H9 (cell line): Measurements from ENCODE around the gene LYRM1. TPM values are rescaled to one million over a fixed set of nuclear protein-coding genes. Genes with fewer than 3 reads are reported as not detected.

Experiments
- DNase-seq: peaks from one replicate; pipeline ENCODE4 v3.0.0-alpha.2; 2017
- H2AFZ ChIP-seq: one replicate; pipeline ENCODE4 v1.6.1; 2013; ENCODE audit warnings: mild to moderate bottlenecking, low read length, control low read depth, moderate library complexity
- H2AK5ac ChIP-seq: 2 replicates; pipeline ENCODE4 v1.6.1; 2013; ENCODE audit warnings: low read length, control low read depth, mixed read lengths; ENCODE audit not compliant: insufficient read length
- H2BK120ac ChIP-seq: one replicate; pipeline ENCODE4 v1.6.1; 2013; ENCODE audit warnings: low read depth, mild to moderate bottlenecking, low read length, control low read depth, inconsistent platforms; ENCODE audit not compliant: poor library complexity, severe bottlenecking
- H2BK12ac ChIP-seq: 2 replicates; pipeline ENCODE4 v1.6.1; 2013; ENCODE audit warnings: low read length, control low read depth, mixed read lengths, low read depth; ENCODE audit not compliant: insufficient read length
- H2BK15ac ChIP-seq: 2 replicates; pipeline ENCODE4 v1.6.1; 2013; ENCODE audit warnings: low read depth, low read length, control low read depth
- H2BK20ac ChIP-seq: one replicate; pipeline ENCODE4 v1.6.1; 2013; ENCODE audit warnings: low read depth, mild to moderate bottlenecking, low read length, control low read depth, inconsistent platforms; ENCODE audit not compliant: poor library complexity, severe bottlenecking
- H2BK5ac ChIP-seq: 2 replicates; pipeline ENCODE4 v1.6.1; 2013; ENCODE audit warnings: low read length, control low read depth, mixed read lengths; ENCODE audit not compliant: insufficient read length
- H3K14ac ChIP-seq: 2 replicates; pipeline ENCODE4 v1.6.1; 2013; ENCODE audit warnings: low read length, control low read depth; ENCODE audit not compliant: insufficient read depth
- H3K18ac ChIP-seq: 2 replicates; pipeline ENCODE4 v1.6.1; 2013; ENCODE audit warnings: low read depth, mild to moderate bottlenecking, mixed read lengths, low read length, control low read depth; ENCODE audit not compliant: insufficient read length
- H3K23ac ChIP-seq: 2 replicates; pipeline ENCODE4 v1.6.1; 2013; ENCODE audit warnings: low read length, control low read depth, mixed read lengths, low read depth; ENCODE audit not compliant: insufficient read length
- H3K23me2 ChIP-seq: 2 replicates; pipeline ENCODE4 v1.6.1; 2013; ENCODE audit warnings: low read depth, mild to moderate bottlenecking, mixed read lengths, low read length, control low read depth; ENCODE audit not compliant: insufficient read length, poor library complexity, severe bottlenecking
- H3K27ac ChIP-seq: 2 replicates; pipeline ENCODE4 v1.5.1; 2013; ENCODE audit warnings: low read length, control low read depth, mixed read lengths, low read depth; ENCODE audit not compliant: insufficient read length
- H3K27me3 ChIP-seq: 2 replicates; pipeline ENCODE4 v1.6.1; 2013; ENCODE audit warnings: low read length, control low read depth, inconsistent platforms; ENCODE audit not compliant: insufficient read depth
- H3K4ac ChIP-seq: 2 replicates; pipeline ENCODE4 v1.6.1; 2013; ENCODE audit warnings: low read depth, mild to moderate bottlenecking, control low read depth, inconsistent platforms, low read length, moderate library complexity
- H3K4me1 ChIP-seq: 2 replicates; pipeline ENCODE4 v1.6.1; 2013; ENCODE audit warnings: low read length, control low read depth, inconsistent platforms; ENCODE audit not compliant: insufficient read depth
- H3K4me2 ChIP-seq: 2 replicates; pipeline ENCODE4 v1.6.1; 2013; ENCODE audit warnings: low read length, control low read depth, mixed read lengths; ENCODE audit not compliant: insufficient read length, insufficient read depth
- H3K56ac ChIP-seq: 2 replicates; pipeline ENCODE4 v1.6.1; 2013; ENCODE audit warnings: low read depth, mild to moderate bottlenecking, mixed read lengths, low read length, control low read depth; ENCODE audit not compliant: insufficient read length
- H3K79me1 ChIP-seq: 2 replicates; pipeline ENCODE4 v1.6.1; 2013; ENCODE audit warnings: low read depth, mild to moderate bottlenecking, moderate library complexity, low read length, control low read depth, inconsistent platforms; ENCODE audit not compliant: insufficient read depth, poor library complexity, severe bottlenecking
- H3K79me2 ChIP-seq: 2 replicates; pipeline ENCODE4 v1.6.1; 2013; ENCODE audit warnings: low read length, control low read depth, inconsistent platforms; ENCODE audit not compliant: insufficient read depth
- H3K9ac ChIP-seq: 2 replicates; pipeline ENCODE4 v1.6.1; 2013; ENCODE audit warnings: low read length, control low read depth, mixed read lengths; ENCODE audit not compliant: insufficient read length; ENCODE audit errors: extremely low read depth
- H3K9me3 ChIP-seq: one replicate; pipeline ENCODE4 v1.6.1; 2013; ENCODE audit warnings: low read depth, low read length, inconsistent platforms; ENCODE audit not compliant: control insufficient read depth
- H3T11ph ChIP-seq: one replicate; pipeline ENCODE4 v1.6.1; 2013; ENCODE audit warnings: mild to moderate bottlenecking, low read length, control low read depth, inconsistent platforms
- H4K20me1 ChIP-seq: one replicate; pipeline ENCODE4 v1.6.1; 2013; ENCODE audit not compliant: control insufficient read depth, insufficient read length, insufficient read depth
- H4K5ac ChIP-seq: 2 replicates; pipeline ENCODE4 v1.6.1; 2013; ENCODE audit warnings: low read depth, mild to moderate bottlenecking, mixed read lengths, low read length, control low read depth; ENCODE audit not compliant: insufficient read length
- H4K8ac ChIP-seq: replicated peaks from 2 replicates; pipeline ENCODE4 v1.6.1; 2013; ENCODE audit warnings: low read length, control low read depth, mixed read lengths, low read depth; ENCODE audit not compliant: insufficient read length
- H4K91ac ChIP-seq: 2 replicates; pipeline ENCODE4 v1.6.1; 2013; ENCODE audit warnings: low read depth, mild to moderate bottlenecking, moderate library complexity, mixed read lengths, low read length, control low read depth; ENCODE audit not compliant: insufficient read length
- H3K27ac Mint-ChIP-seq, 3 experiments: 2 replicates in 2 of 3; 3 replicates in 1 of 3; pipeline ENCODE4 v1.8.0; 2020 to 2021; ENCODE audit warnings: mixed read lengths in 3 of 3, mild to moderate bottlenecking in 1 of 3, moderate library complexity in 1 of 3
- H3K27me3 Mint-ChIP-seq: 2 replicates; pipeline ENCODE4 v1.8.0; 2021; ENCODE audit warnings: low read depth, mild to moderate bottlenecking, moderate library complexity, mixed read lengths
- H3K36me3 Mint-ChIP-seq, 3 experiments: 2 replicates in 2 of 3; 3 replicates in 1 of 3; pipeline ENCODE4 v1.8.0; 2020 to 2021; ENCODE audit warnings: low read depth in 3 of 3, mixed read lengths in 3 of 3; ENCODE audit not compliant: insufficient read depth in 1 of 3
- H3K4me1 Mint-ChIP-seq, 2 experiments: 2 replicates each; pipeline ENCODE4 v1.8.0; 2020; ENCODE audit warnings: mixed read lengths in 2 of 2
- H3K4me3 Mint-ChIP-seq, 2 experiments: 2 replicates in 1 of 2; 3 replicates in 1 of 2; pipeline ENCODE4 v1.8.0; 2020 to 2021; ENCODE audit warnings: mild to moderate bottlenecking in 2 of 2, mixed read lengths in 2 of 2, moderate library complexity in 1 of 2
- H3K9me3 Mint-ChIP-seq, 2 experiments: 2 replicates in 1 of 2; 3 replicates in 1 of 2; pipeline ENCODE4 v1.8.0; 2020; ENCODE audit warnings: mild to moderate bottlenecking in 2 of 2, mixed read lengths in 2 of 2, moderate library complexity in 1 of 2
- WGBS: extraction: QIAGEN DNeasy Blood & Tissue Kit; methylation state at CpG from one replicate; pipeline ENCODE4 v1.1.7; 2013; ENCODE audit warnings: missing lambda C conversion rate, low lambda C conversion rate, mixed read lengths; ENCODE audit not compliant: insufficient read length; ENCODE audit errors: extremely low coverage; 5-methylcytosine and 5-hydroxymethylcytosine counted together
- total RNA-seq: library from RNA; stranded (reverse); gene quantifications from 2 replicates; pipeline ENCODE4 v1.2.1, GENCODE V29; 2021
- TF ChIP-seq, protein P1 (sequence below): fragments of 200-600 bp; sonication (generic); conservative IDR thresholded peaks from 3 replicates; pipeline ENCODE4 v1.8.0; 2021; ENCODE audit warnings: antibody characterized with exemption, mild to moderate bottlenecking

The LYRM1 gene
- total RNA-seq, 1 experiment from 2014 or later = 9.6 TPM

GRCh38 chr16:20871941-20872815, 28.4 kb upstream of the LYRM1 start:
- Histone ChIP-seq H3K4me2 (no peak overlapping the region), H2BK20ac (no peak overlapping the region), H2BK5ac (no peak overlapping the region), H3K79me2 (peaks cover 7% of the 10 kb centered on the region; the same call in 1 of the 2 replicates), H3K79me1 (peaks cover 13% of the 10 kb centered on the region), H2AK5ac (no peak overlapping the region), H4K20me1 (no peaks in the 10 kb centered on the region), H2BK120ac (no peak overlapping the region), H3K9me3 (no peaks in the 10 kb centered on the region), H3K18ac (no peak overlapping the region), H4K8ac (no peak overlapping the region), H3K9ac (no peak overlapping the region), H3K27ac (no peak overlapping the region), H3K4me1 (no peaks in the 10 kb centered on the region), H2BK12ac (no peak overlapping the region), H3K14ac (no peak overlapping the region), H3K23me2 (no peaks in the 10 kb centered on the region), H2BK15ac (no peak overlapping the region), H4K91ac (no peak overlapping the region), H2AFZ (no peak overlapping the region), H3T11ph (no peak overlapping the region), H3K4ac (no peak overlapping the region), H3K27me3 (no peaks in the 10 kb centered on the region), H4K5ac (no peak overlapping the region), H3K23ac (no peak overlapping the region), H3K56ac (no peak overlapping the region)
- no peaks in the 10 kb centered on the region for H3K9me3 Mint-ChIP-seq
- no peak for DNase-seq
- WGBS = no CpG with 5 or more reads among the region's 9 CpGs
- no peak overlapping the region; a peak in 1 of 7 replicates for H3K27ac Mint-ChIP-seq
- no peak overlapping the region for H3K4me3 Mint-ChIP-seq
- peaks cover 20 to 23% of the 10 kb centered on the region in 2 experiments for H3K4me1 Mint-ChIP-seq
- TF ChIP-seq, protein P1, sequence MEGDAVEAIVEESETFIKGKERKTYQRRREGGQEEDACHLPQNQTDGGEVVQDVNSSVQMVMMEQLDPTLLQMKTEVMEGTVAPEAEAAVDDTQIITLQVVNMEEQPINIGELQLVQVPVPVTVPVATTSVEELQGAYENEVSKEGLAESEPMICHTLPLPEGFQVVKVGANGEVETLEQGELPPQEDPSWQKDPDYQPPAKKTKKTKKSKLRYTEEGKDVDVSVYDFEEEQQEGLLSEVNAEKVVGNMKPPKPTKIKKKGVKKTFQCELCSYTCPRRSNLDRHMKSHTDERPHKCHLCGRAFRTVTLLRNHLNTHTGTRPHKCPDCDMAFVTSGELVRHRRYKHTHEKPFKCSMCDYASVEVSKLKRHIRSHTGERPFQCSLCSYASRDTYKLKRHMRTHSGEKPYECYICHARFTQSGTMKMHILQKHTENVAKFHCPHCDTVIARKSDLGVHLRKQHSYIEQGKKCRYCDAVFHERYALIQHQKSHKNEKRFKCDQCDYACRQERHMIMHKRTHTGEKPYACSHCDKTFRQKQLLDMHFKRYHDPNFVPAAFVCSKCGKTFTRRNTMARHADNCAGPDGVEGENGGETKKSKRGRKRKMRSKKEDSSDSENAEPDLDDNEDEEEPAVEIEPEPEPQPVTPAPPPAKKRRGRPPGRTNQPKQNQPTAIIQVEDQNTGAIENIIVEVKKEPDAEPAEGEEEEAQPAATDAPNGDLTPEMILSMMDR = no peak
- H3K27me3 Mint-ChIP-seq = no peaks in the 10 kb centered on the region
- peaks cover 0 to 3% (median 0%) of the 10 kb centered on the region in 3 experiments; a peak in 3 of 7 replicates for H3K36me3 Mint-ChIP-seq
